ENCODE data around the gene GNPAT. TPM values are rescaled to one million over a fixed set of nuclear protein-coding genes. Genes with fewer than 3 reads are reported as not detected.

Gene GNPAT
- total RNA-seq, 1 donor, result 53.1 TPM

DNA sequence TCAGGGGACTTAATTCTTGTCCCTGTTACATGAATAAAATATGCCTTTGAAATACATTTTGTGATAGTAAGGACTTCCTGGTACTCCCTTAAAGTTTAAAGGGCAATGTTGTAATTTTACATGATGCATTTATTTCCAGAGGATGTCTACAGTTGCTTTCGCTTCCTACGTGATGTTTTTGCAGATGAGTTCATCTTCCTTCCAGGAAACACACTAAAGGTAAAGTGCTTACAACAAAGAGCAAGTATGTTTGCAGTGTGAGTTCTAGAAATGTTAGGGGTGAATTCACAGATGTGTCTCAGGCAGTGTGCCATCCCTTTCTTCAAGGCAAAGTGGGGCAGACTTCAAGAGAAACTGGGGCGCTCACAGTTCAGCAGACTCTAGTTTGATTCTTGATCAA, 31.2 kb downstream of the GNPAT start:
- no peak overlapping the region for H3K4me3 ChIP-seq (ENCODE audit: low read depth, low read length)
- TF ChIP-seq, protein P1, sequence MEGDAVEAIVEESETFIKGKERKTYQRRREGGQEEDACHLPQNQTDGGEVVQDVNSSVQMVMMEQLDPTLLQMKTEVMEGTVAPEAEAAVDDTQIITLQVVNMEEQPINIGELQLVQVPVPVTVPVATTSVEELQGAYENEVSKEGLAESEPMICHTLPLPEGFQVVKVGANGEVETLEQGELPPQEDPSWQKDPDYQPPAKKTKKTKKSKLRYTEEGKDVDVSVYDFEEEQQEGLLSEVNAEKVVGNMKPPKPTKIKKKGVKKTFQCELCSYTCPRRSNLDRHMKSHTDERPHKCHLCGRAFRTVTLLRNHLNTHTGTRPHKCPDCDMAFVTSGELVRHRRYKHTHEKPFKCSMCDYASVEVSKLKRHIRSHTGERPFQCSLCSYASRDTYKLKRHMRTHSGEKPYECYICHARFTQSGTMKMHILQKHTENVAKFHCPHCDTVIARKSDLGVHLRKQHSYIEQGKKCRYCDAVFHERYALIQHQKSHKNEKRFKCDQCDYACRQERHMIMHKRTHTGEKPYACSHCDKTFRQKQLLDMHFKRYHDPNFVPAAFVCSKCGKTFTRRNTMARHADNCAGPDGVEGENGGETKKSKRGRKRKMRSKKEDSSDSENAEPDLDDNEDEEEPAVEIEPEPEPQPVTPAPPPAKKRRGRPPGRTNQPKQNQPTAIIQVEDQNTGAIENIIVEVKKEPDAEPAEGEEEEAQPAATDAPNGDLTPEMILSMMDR (IDR thresholded peaks at IDR 0.05; ENCODE audit: insufficient read depth, low read depth, low read length), result no peak
- no peak for DNase-seq (ENCODE audit: low read depth)

- DNase-seq (ENCODE audit: low read depth), result peak; percentile 39
- TF ChIP-seq, protein P1 (IDR thresholded peaks at IDR 0.05; ENCODE audit: insufficient read depth, low read depth, low read length), result no peak
- no peak overlapping the region for H3K4me3 ChIP-seq (ENCODE audit: low read depth, low read length)
These were observed 31.9 kb downstream of the GNPAT start for GRCh38 chr1:231272880-231273279.

- TF ChIP-seq, protein P1 (IDR thresholded peaks at IDR 0.05; ENCODE audit: insufficient read depth, low read depth, low read length), result no peak
- DNase-seq (ENCODE audit: low read depth), result no peak
- no peak overlapping the region for H3K4me3 ChIP-seq (ENCODE audit: low read depth, low read length)
These were observed 33.3 kb downstream of the GNPAT start for GRCh38 chr1:231274119-231274825.

DNA sequence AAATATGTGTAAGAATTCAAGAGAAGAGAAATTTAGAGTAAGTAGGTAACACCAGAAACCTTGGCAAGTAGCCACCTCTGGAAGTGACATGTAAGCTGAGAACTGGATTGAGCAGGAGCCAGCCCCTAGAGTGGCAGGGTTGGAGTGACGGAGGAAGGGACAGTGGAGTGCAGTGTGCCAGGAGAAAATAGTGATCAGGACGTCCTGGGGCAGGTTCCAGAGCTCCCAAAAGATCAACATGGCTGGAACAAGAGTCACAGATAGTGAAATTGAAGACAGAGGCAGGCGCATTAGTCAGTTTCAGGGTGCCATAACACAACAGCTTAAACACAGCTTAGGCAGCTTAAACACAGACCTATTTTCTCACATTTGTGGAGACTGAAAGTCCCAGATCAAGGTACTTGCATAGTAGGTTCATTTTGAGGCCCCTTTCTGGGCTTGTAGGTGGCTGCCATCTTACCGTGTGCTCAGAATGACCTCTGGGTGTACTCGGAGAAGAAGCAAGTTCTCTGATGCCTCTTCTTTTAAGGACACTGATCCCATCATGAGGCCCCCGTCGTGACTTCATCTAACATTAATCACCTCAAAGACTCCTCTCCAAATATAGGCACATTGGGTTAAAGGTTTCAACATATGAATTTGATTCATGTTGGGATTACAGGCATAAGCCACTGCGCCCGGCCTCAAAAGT, 37.2 kb downstream of the GNPAT start:
- DNase-seq (ENCODE audit: low read depth), result no peak
- TF ChIP-seq, protein P1 (IDR thresholded peaks at IDR 0.05; ENCODE audit: insufficient read depth, low read depth, low read length), result no peak
- H3K4me3 ChIP-seq (ENCODE audit: low read depth, low read length), result no peak overlapping the region

- DNase-seq (ENCODE audit: low read depth), result peak; percentile 6
- TF ChIP-seq, protein P1 (IDR thresholded peaks at IDR 0.05; ENCODE audit: insufficient read depth, low read depth, low read length), result no peak
- H3K4me3 ChIP-seq (ENCODE audit: low read depth, low read length), result no peak overlapping the region
These were observed 38.1 kb downstream of the GNPAT start for GRCh38 chr1:231279081-231279480.

- DNase-seq (ENCODE audit: low read depth), result no peak
- no peak overlapping the region for H3K4me3 ChIP-seq (ENCODE audit: low read depth, low read length)
- TF ChIP-seq, protein P1 (IDR thresholded peaks at IDR 0.05; ENCODE audit: insufficient read depth, low read depth, low read length), result no peak
These were observed 38.7 kb downstream of the GNPAT start for GRCh38 chr1:231279683-231280082.

Data from fibroblast of villous mesenchyme (primary cell).